BE2C (cell line): ENCODE results near the gene NID1. TPM values are rescaled to one million over a fixed set of nuclear protein-coding genes. Genes with fewer than 3 reads are reported as not detected.

Source experiments
- DNase-seq: peaks from one replicate; pipeline ENCODE4 v3.0.0-alpha.2; 2020
- H3K27me3 ChIP-seq: fragments of 250-450 bp; sonication (Bioruptor Pico); 2 replicates; pipeline ENCODE4 v1.5.1; 2020; ENCODE audit warnings: mild to moderate bottlenecking
- H3K36me3 ChIP-seq: fragments of 250-450 bp; sonication (Bioruptor Pico); 2 replicates; pipeline ENCODE4 v1.5.1; 2020; ENCODE audit warnings: mild to moderate bottlenecking
- H3K4me1 ChIP-seq: fragments of 250-450 bp; sonication (Bioruptor Pico); 2 replicates; pipeline ENCODE4 v1.5.1; 2020
- H3K4me3 ChIP-seq: 2 replicates; pipeline ENCODE4 v1.5.1; 2011; ENCODE audit warnings: low read depth, low read length
- H3K9me3 ChIP-seq: fragments of 250-450 bp; sonication (Bioruptor Pico); 2 replicates; pipeline ENCODE4 v1.5.1; 2020
- CTCF ChIP-seq: IDR thresholded peaks from 2 replicates; pipeline ENCODE4 v1.5.1; 2012; ENCODE audit warnings: mild to moderate bottlenecking, low read depth, low read length
- polyA plus RNA-seq: library from polyadenylated mRNA; unstranded; fragments of >200 nt; gene quantifications from one replicate; pipeline ENCODE4 v1.2.1, GENCODE V29; 2012; ENCODE audit warnings: low read depth, missing spikeins; ENCODE audit not compliant: insufficient read length, insufficient read depth

NID1 gene
- not detected for polyA plus RNA-seq

- H3K27me3 ChIP-seq, result peaks cover 48% of the 10 kb centered on the region
- no peaks in the 10 kb centered on the region for H3K36me3 ChIP-seq
- no peak for TF ChIP-seq CTCF
- H3K9me3 ChIP-seq, result no peaks in the 10 kb centered on the region
- H3K4me3 ChIP-seq, result peak within 1 kb of the TSS; percentile 46
- no peaks in the 10 kb centered on the region for H3K4me1 ChIP-seq
- peak; percentile 53 for DNase-seq
Measured at GRCh38 chr1:236064674-236065508, at the start of gene NID1. Gene NID1, minus strand, starts transcription at chr1:236065090. Its CDS starts 11 bp downstream, at chr1:236065079.

- H3K9me3 ChIP-seq, result no peaks in the 10 kb centered on the region; the same call in 1 of the 2 replicates
- H3K4me3 ChIP-seq, result no peak overlapping the region
- TF ChIP-seq CTCF, result no peak
- H3K4me1 ChIP-seq, result no peaks in the 10 kb centered on the region
- no peaks in the 10 kb centered on the region for H3K27me3 ChIP-seq
- DNase-seq, result no peak
- no peaks in the 10 kb centered on the region for H3K36me3 ChIP-seq
Measured at GRCh38 chr1:236114076-236114747, 49.3 kb upstream of the NID1 start.

- H3K9me3 ChIP-seq, result no peaks in the 10 kb centered on the region; the same call in 1 of the 2 replicates
Measured at GRCh38 chr1:236113324-236114032, 48.6 kb upstream of the NID1 start.

GRCh38 chr1:236112332-236112627 lies 47.4 kb upstream of the NID1 start:
- no peak for TF ChIP-seq CTCF
- H3K36me3 ChIP-seq, result no peaks in the 10 kb centered on the region
- H3K4me3 ChIP-seq, result no peak overlapping the region
- H3K27me3 ChIP-seq, result no peaks in the 10 kb centered on the region
- H3K4me1 ChIP-seq, result no peaks in the 10 kb centered on the region
- H3K9me3 ChIP-seq, result no peaks in the 10 kb centered on the region; the same call in 1 of the 2 replicates
- DNase-seq, result no peak

More at GRCh38 chr1:236113324-236114032, 48.6 kb upstream of the NID1 start:
- Histone ChIP-seq H3K4me3 (no peak overlapping the region), H3K27me3 (no peaks in the 10 kb centered on the region), H3K36me3 (no peaks in the 10 kb centered on the region), H3K4me1 (no peaks in the 10 kb centered on the region)
- TF ChIP-seq CTCF, result no peak
- no peak for DNase-seq

- TF ChIP-seq CTCF, result no peak
- no peaks in the 10 kb centered on the region for H3K27me3 ChIP-seq
- no peaks in the 10 kb centered on the region for H3K4me1 ChIP-seq
- no peak for DNase-seq
- no peaks in the 10 kb centered on the region for H3K36me3 ChIP-seq
- no peaks in the 10 kb centered on the region; the same call in 1 of the 2 replicates for H3K9me3 ChIP-seq
- no peak overlapping the region for H3K4me3 ChIP-seq
Measured at GRCh38 chr1:236111527-236112331, 46.8 kb upstream of the NID1 start.
